Gastrocnemius medialis (tissue), 4 donors: Measurements from ENCODE around the gene MYL2.

Source experiments
- CTCF ChIP-seq, 5 experiments: fragments of 450-650 bp in 3 of 5; fragments of 200-600 bp in 2 of 5; sonication (generic) in 2 of 5; IDR thresholded peaks in 4 of 5; conservative IDR thresholded peaks in 1 of 5; 1 replicate in 4 of 5; 2 replicates in 1 of 5; pipeline ENCODE4 v1.5.1; 2016 to 2019; ENCODE audit warnings: antibody characterized with exemption in 5 of 5, mild to moderate bottlenecking in 3 of 5, moderate library complexity in 3 of 5
- POLR2A ChIP-seq, 2 donors: fragments of 450-650 bp; IDR thresholded peaks; one replicate each; pipeline ENCODE4 v1.6.1; 2017; ENCODE audit warnings: antibody characterized with exemption in 2 of 2, mild to moderate bottlenecking in 2 of 2, moderate library complexity in 2 of 2

DNA sequence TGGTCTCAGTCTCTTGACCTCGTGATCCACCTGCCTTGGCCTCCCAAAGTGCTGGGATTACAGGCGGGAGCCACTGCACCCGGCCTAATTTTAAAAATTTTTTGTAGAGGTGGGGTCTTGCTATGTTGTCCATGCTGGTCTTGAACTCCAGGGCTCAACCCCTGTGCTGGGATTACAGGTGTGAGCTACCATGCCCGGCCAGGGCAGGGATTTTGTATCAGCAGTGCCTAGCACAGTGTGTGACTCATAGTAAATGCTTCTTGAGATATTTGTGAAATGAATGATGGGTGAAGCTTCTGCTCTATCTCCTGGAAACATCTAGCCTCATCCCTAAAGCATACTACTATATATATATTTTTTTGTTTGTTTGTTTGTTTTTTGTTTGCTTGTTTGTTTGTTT, 37.1 kb downstream of the MYL2 start:
- TF ChIP-seq CTCF (IDR thresholded peaks at IDR 0.05 in 4 of 5, conservative IDR thresholded peaks at IDR 0.05 in 1 of 5) (no peak), POLR2A (IDR thresholded peaks at IDR 0.05) (no peak)
